ENCODE data around the gene CTSA. TPM values are rescaled to one million over a fixed set of nuclear protein-coding genes. Genes with fewer than 3 reads are reported as not detected.

Gene CTSA
- total RNA-seq, 1 experiment from 2014 or later, result 123 TPM

DNA sequence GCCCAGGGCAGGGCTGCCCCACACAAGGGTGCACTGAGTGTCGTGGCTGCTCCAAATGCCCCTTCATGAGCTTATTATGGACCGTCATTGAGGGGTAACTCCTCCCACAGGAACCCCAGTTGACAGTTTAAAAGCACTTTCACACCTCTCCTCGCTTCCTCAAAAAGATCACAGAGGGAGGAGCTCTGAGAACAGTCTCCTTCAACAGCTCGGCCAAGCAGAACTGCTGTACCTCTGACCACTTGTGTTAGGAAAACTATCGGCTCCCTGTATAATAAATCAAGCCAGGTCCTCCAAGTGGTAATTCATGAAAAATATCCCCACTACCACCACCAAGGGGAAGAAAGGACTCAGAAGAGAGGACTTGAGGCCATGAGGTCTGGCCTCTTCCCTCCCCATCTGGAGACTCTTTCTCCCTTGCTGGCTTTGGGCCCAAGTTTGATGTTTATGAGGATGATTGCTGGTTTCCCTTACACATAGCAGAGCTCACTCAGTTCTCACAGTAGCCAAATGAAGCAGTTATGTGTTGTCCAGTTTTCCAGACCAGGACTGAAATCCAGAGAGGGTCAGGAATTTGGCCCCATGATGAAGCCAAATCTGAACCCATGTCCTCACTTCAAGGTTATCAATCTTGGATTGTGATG lies 48.8 kb upstream of the CTSA start:
- Histone ChIP-seq H3K27me3 (ENCODE audit: insufficient read depth, low read depth) (no peaks in the 10 kb centered on the region), H3F3A (ENCODE audit: insufficient read depth, low read depth) (peaks cover 8% of the 10 kb centered on the region; the same call in 1 of the 2 replicates), H3K9me3 (ENCODE audit: insufficient read depth, low read depth) (no peaks in the 10 kb centered on the region), H3K4me2 (no peak overlapping the region), H3K4me3 (no peak overlapping the region), H3K79me2 (ENCODE audit: low read depth) (no peaks in the 10 kb centered on the region), H4K20me1 (ENCODE audit: insufficient read depth) (no peaks in the 10 kb centered on the region), H3K4me1 (replicated peaks; ENCODE audit: insufficient read depth) (no peaks in the 10 kb centered on the region), H2AFZ (no peak overlapping the region), H3K36me3 (ENCODE audit: low read depth) (0 out of 2 replicates have a peak, but pooled peaks cover 9% of the 10 kb centered on the region), H3K9me2 (ENCODE audit: insufficient read depth) (no peaks in the 10 kb centered on the region), H3K27ac (no peak overlapping the region)
- TF ChIP-seq, protein P1, sequence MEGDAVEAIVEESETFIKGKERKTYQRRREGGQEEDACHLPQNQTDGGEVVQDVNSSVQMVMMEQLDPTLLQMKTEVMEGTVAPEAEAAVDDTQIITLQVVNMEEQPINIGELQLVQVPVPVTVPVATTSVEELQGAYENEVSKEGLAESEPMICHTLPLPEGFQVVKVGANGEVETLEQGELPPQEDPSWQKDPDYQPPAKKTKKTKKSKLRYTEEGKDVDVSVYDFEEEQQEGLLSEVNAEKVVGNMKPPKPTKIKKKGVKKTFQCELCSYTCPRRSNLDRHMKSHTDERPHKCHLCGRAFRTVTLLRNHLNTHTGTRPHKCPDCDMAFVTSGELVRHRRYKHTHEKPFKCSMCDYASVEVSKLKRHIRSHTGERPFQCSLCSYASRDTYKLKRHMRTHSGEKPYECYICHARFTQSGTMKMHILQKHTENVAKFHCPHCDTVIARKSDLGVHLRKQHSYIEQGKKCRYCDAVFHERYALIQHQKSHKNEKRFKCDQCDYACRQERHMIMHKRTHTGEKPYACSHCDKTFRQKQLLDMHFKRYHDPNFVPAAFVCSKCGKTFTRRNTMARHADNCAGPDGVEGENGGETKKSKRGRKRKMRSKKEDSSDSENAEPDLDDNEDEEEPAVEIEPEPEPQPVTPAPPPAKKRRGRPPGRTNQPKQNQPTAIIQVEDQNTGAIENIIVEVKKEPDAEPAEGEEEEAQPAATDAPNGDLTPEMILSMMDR (conservative IDR thresholded peaks at IDR 0.05), result no peak
- no peak for TF ChIP-seq EZH2 (IDR thresholded peaks at IDR 0.05; ENCODE audit: low read depth)
- CTCF ChIA-PET, result no interaction called here
- BruUV-seq (replicated peaks), result no TSS peak
- POLR2A ChIA-PET (ENCODE audit: unreplicated experiment), result interaction anchor here (0.7 kb wide), 1 partner anchor 100 kb away, joined by 4 read pairs; no protein-coding TSS in a partner anchor
- DNase-seq, result no peak
- intact Hi-C loops (cut with micrococcal nuclease; ENCODE audit: unreplicated experiment), result no loop called here

DNA sequence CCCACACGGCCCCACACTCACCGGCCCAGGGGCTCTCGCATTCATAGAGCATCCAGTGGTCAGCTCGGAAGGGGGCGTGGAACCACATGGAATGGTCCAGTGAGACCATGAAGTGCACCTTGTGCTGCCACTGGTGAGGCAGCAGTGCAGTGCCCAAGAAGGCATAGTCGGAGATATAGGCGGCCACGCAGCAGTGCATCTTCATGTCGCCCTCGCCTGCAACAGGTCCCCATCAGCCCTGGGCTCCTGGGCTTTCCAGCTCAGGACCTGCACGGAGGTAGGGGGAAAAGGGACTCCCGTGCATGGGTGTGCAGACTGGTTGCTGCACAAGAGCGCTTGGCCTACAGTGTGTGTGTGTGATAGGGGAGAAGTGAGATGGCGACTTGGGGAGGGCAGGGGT lies 47.6 kb upstream of the CTSA start:
- Histone ChIP-seq H3K4me1 (replicated peaks; ENCODE audit: insufficient read depth) (no peaks in the 10 kb centered on the region), H3K9me2 (ENCODE audit: insufficient read depth) (no peaks in the 10 kb centered on the region), H3K79me2 (ENCODE audit: low read depth) (no peaks in the 10 kb centered on the region), H4K20me1 (ENCODE audit: insufficient read depth) (no peaks in the 10 kb centered on the region), H3K27ac (no peak overlapping the region), H2AFZ (no peak overlapping the region), H3F3A (ENCODE audit: insufficient read depth, low read depth) (no peaks in the 10 kb centered on the region; the same call in 1 of the 2 replicates), H3K4me2 (no peak overlapping the region), H3K4me3 (no peak overlapping the region), H3K36me3 (ENCODE audit: low read depth) (0 out of 2 replicates have a peak, but pooled peaks cover 9% of the 10 kb centered on the region), H3K27me3 (ENCODE audit: insufficient read depth, low read depth) (no peaks in the 10 kb centered on the region), H3K9me3 (ENCODE audit: insufficient read depth, low read depth) (no peaks in the 10 kb centered on the region)
- TF ChIP-seq, protein P1 (conservative IDR thresholded peaks at IDR 0.05), result no peak
- no peak for TF ChIP-seq EZH2 (IDR thresholded peaks at IDR 0.05; ENCODE audit: low read depth)
- BruUV-seq (replicated peaks), result no TSS peak
- DNase-seq, result no peak
- CTCF ChIA-PET, result no interaction called here
- POLR2A ChIA-PET (ENCODE audit: unreplicated experiment), result no interaction called here
- intact Hi-C loops (cut with micrococcal nuclease; ENCODE audit: unreplicated experiment), result no loop called here

- H3K4me2 ChIP-seq, result no peak overlapping the region
- no peaks in the 10 kb centered on the region for H3K79me2 ChIP-seq (ENCODE audit: low read depth)
- ChIA-PET POLR2A (ENCODE audit: unreplicated experiment) (interaction anchor here (0.7 kb wide), 1 partner anchor 524 kb away, joined by 4 read pairs; no protein-coding TSS in a partner anchor), CTCF (no interaction called here)
- no peak overlapping the region for H3K4me3 ChIP-seq
- no peak for DNase-seq
- BruUV-seq (replicated peaks), result no TSS peak
- H3K36me3 ChIP-seq (ENCODE audit: low read depth), result 0 out of 2 replicates have a peak, but pooled peaks cover 9% of the 10 kb centered on the region
- H2AFZ ChIP-seq, result no peak overlapping the region
- no peaks in the 10 kb centered on the region for H3K27me3 ChIP-seq (ENCODE audit: insufficient read depth, low read depth)
- H4K20me1 ChIP-seq (ENCODE audit: insufficient read depth), result no peaks in the 10 kb centered on the region
- intact Hi-C loops (cut with micrococcal nuclease; ENCODE audit: unreplicated experiment), result no loop called here
- H3K27ac ChIP-seq, result no peak overlapping the region
- no peaks in the 10 kb centered on the region for H3K9me2 ChIP-seq (ENCODE audit: insufficient read depth)
- H3K9me3 ChIP-seq (ENCODE audit: insufficient read depth, low read depth), result no peaks in the 10 kb centered on the region
- no peaks in the 10 kb centered on the region for H3K4me1 ChIP-seq (replicated peaks; ENCODE audit: insufficient read depth)
- H3F3A ChIP-seq (ENCODE audit: insufficient read depth, low read depth), result no peaks in the 10 kb centered on the region; the same call in 1 of the 2 replicates
- TF ChIP-seq EZH2 (IDR thresholded peaks at IDR 0.05; ENCODE audit: low read depth), result no peak
- TF ChIP-seq, protein P1 (conservative IDR thresholded peaks at IDR 0.05), result no peak
These were observed 45.7 kb upstream of the CTSA start for GRCh38 chr20:45845452-45845851.

Data from PC-9 (cell line).